Measurements from ENCODE around the gene ARHGEF9. TPM values are rescaled to one million over a fixed set of nuclear protein-coding genes. Genes with fewer than 3 reads are reported as not detected.
"Not testable (repeated sequence)": the region's sequence is repeated elsewhere in the genome, so short reads cannot be mapped to it uniquely, and the experiment has no call there.

The ARHGEF9 gene
- total RNA-seq, 1 donor from 2014 or later: 28.6 TPM

- Histone ChIP-seq H3K4me3 (no peak overlapping the region), H3K27me3 (no peaks in the 10 kb centered on the region), H3K27ac (peak overlapping the region; percentile 5 to 41), H3K9me3 (no peaks in the 10 kb centered on the region), H3K36me3 (peaks cover 2 to 11% of the 10 kb centered on the region in 2 donors), H3K4me1 (peaks cover 4 to 6% of the 10 kb centered on the region in 2 donors)
- TF ChIP-seq CTCF (IDR thresholded peaks at IDR 0.05): no peak
- no peak for DNase-seq (ENCODE audit: low spot score in 2 of 2)
- intact Hi-C loops (cut with DNase I): loop anchor here (10.0 kb wide), 1 partner anchor 97 kb away; no protein-coding TSS in a partner anchor
Measured at GRCh38 chrX:63661676-63662075, 123.3 kb downstream of the ARHGEF9 start.

GRCh38 chrX:63658920-63659319, 126.1 kb downstream of the ARHGEF9 start:
- H3K27me3 ChIP-seq: no peaks in the 10 kb centered on the region
- peak in 1 of 2 donors; percentile 66 for DNase-seq (ENCODE audit: low spot score in 2 of 2)
- intact Hi-C loops (cut with DNase I): loop anchor here (5.0 to 10.0 kb wide), 2 partner anchors 93 to 256 kb away; a partner anchor contains a TSS
- H3K9me3 ChIP-seq: no peaks in the 10 kb centered on the region
- H3K36me3 ChIP-seq: peaks cover 0 to 3% of the 10 kb centered on the region in 2 donors
- H3K27ac ChIP-seq: peak overlapping the region; percentile 76 to 77
- peaks cover 4 to 6% of the 10 kb centered on the region in 2 donors for H3K4me1 ChIP-seq
- TF ChIP-seq CTCF (IDR thresholded peaks at IDR 0.05): no peak
- H3K4me3 ChIP-seq: no peak overlapping the region

- H3K27ac ChIP-seq: peak overlapping the region; percentile 76 to 77
- no peak overlapping the region for H3K4me3 ChIP-seq
- H3K9me3 ChIP-seq: no peaks in the 10 kb centered on the region
- DNase-seq (ENCODE audit: low spot score in 2 of 2): peak; percentile 68 to 89
- intact Hi-C loops (cut with DNase I): loop anchor here (5.0 to 10.0 kb wide), 2 partner anchors 94 to 257 kb away; a partner anchor contains a TSS
- no peaks in the 10 kb centered on the region for H3K27me3 ChIP-seq
- TF ChIP-seq CTCF (IDR thresholded peaks at IDR 0.05): no peak
- H3K4me1 ChIP-seq: peaks cover 4 to 6% of the 10 kb centered on the region in 2 donors
- peaks cover 4 to 9% of the 10 kb centered on the region in 2 donors for H3K36me3 ChIP-seq
Measured at GRCh38 chrX:63657821-63658220, 127.2 kb downstream of the ARHGEF9 start.

- no peak for TF ChIP-seq CTCF (IDR thresholded peaks at IDR 0.05)
- peak overlapping the region; percentile 76 to 77 for H3K27ac ChIP-seq
- no peaks in the 10 kb centered on the region for H3K9me3 ChIP-seq
- peak in 1 of 2 donors; percentile 73 for DNase-seq (ENCODE audit: low spot score in 2 of 2)
- H3K4me1 ChIP-seq: peaks cover 4 to 6% of the 10 kb centered on the region in 2 donors
- intact Hi-C loops (cut with DNase I): loop anchor here (5.0 to 10.0 kb wide), 2 partner anchors 95 to 258 kb away; a partner anchor contains a TSS
- no peaks in the 10 kb centered on the region for H3K27me3 ChIP-seq
- peaks cover 5 to 13% of the 10 kb centered on the region in 2 donors for H3K36me3 ChIP-seq
- H3K4me3 ChIP-seq: no peak overlapping the region
Measured at GRCh38 chrX:63656871-63657580, 128.0 kb downstream of the ARHGEF9 start.

GRCh38 chrX:63652086-63652765, 132.8 kb downstream of the ARHGEF9 start:
- Histone ChIP-seq H3K9me3 (no peaks in the 10 kb centered on the region), H3K4me1 (no peaks in the 10 kb centered on the region), H3K27ac (no peak overlapping the region), H3K27me3 (no peaks in the 10 kb centered on the region), H3K4me3 (no peak overlapping the region), H3K36me3 (peaks cover 5 to 13% of the 10 kb centered on the region in 2 donors)
- no peak for DNase-seq (ENCODE audit: low spot score in 2 of 2)
- no peak for TF ChIP-seq CTCF (IDR thresholded peaks at IDR 0.05)
- intact Hi-C loops (cut with DNase I): loop anchor here (10.0 kb wide), 1 partner anchor 263 kb away; no protein-coding TSS in a partner anchor

- H3K36me3 ChIP-seq; H3K4me1 ChIP-seq; H3K27me3 ChIP-seq; intact Hi-C loops (cut with DNase I); H3K4me3 ChIP-seq; H3K27ac ChIP-seq; DNase-seq (ENCODE audit: low spot score in 2 of 2); H3K9me3 ChIP-seq: not testable (repeated sequence)
Measured at GRCh38 chrX:63645748-63646147, 139.3 kb downstream of the ARHGEF9 start.
